Panc1 (cell line): Measurements from ENCODE around the gene ENPP1.

Experiments
- CTCF ChIP-seq: fragments of 450-650 bp; IDR thresholded peaks from 2 replicates; pipeline ENCODE4 v1.5.1; 2017; ENCODE audit warnings: mild to moderate bottlenecking
- POLR2AphosphoS5 ChIP-seq: IDR thresholded peaks from 2 replicates; pipeline ENCODE4 v1.6.1; 2012; ENCODE audit warnings: mild to moderate bottlenecking, low read depth, low read length, moderate library complexity
- SIN3A ChIP-seq: IDR thresholded peaks from 2 replicates; pipeline ENCODE4 v1.6.1; 2012; ENCODE audit warnings: low read depth, mild to moderate bottlenecking, low read length, moderate library complexity, borderline replicate concordance; ENCODE audit not compliant: insufficient read depth
- TCF7L2 ChIP-seq: IDR thresholded peaks from 2 replicates; pipeline ENCODE4 v1.6.1; 2011; ENCODE audit warnings: mild to moderate bottlenecking, low read depth, low read length, inconsistent platforms
- TF ChIP-seq, protein P1 (sequence below), 2 experiments: IDR thresholded peaks; 2 replicates each; pipeline ENCODE4 v1.6.1; 2011 to 2012; ENCODE audit warnings: low read depth in 2 of 2, control low read depth in 1 of 2, low read length in 1 of 2, mild to moderate bottlenecking in 1 of 2, moderate library complexity in 1 of 2; ENCODE audit not compliant: insufficient read depth in 1 of 2

- TF ChIP-seq CTCF (no peak), SIN3A (no peak), POLR2AphosphoS5 (no peak), TCF7L2 (no peak)
- TF ChIP-seq, protein P1, sequence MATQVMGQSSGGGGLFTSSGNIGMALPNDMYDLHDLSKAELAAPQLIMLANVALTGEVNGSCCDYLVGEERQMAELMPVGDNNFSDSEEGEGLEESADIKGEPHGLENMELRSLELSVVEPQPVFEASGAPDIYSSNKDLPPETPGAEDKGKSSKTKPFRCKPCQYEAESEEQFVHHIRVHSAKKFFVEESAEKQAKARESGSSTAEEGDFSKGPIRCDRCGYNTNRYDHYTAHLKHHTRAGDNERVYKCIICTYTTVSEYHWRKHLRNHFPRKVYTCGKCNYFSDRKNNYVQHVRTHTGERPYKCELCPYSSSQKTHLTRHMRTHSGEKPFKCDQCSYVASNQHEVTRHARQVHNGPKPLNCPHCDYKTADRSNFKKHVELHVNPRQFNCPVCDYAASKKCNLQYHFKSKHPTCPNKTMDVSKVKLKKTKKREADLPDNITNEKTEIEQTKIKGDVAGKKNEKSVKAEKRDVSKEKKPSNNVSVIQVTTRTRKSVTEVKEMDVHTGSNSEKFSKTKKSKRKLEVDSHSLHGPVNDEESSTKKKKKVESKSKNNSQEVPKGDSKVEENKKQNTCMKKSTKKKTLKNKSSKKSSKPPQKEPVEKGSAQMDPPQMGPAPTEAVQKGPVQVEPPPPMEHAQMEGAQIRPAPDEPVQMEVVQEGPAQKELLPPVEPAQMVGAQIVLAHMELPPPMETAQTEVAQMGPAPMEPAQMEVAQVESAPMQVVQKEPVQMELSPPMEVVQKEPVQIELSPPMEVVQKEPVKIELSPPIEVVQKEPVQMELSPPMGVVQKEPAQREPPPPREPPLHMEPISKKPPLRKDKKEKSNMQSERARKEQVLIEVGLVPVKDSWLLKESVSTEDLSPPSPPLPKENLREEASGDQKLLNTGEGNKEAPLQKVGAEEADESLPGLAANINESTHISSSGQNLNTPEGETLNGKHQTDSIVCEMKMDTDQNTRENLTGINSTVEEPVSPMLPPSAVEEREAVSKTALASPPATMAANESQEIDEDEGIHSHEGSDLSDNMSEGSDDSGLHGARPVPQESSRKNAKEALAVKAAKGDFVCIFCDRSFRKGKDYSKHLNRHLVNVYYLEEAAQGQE (IDR thresholded peaks at IDR 0.05; ENCODE audit: insufficient read depth in 1 of 2, low read depth in 2 of 2, low read length in 1 of 2), result no peak
Observed at GRCh38 chr6:131849799-131850198, 42.0 kb downstream of the ENPP1 start.
